HG03097 (cell line): ENCODE results near the gene CHST11.

ENCODE experiments used
- ATAC-seq: cut with Tn5 transposase; IDR thresholded peaks from one replicate; pipeline ENCODE4 v1.9.1; 2021; ENCODE audit not compliant: unreplicated experiment, low FRiP score

The CHST11 gene

GRCh38 chr12:104456417-104456949 is at the start of gene CHST11:
TSS of gene CHST11 (plus strand) at chr12:104456948.
- peak; percentile 54 for ATAC-seq

DNA sequence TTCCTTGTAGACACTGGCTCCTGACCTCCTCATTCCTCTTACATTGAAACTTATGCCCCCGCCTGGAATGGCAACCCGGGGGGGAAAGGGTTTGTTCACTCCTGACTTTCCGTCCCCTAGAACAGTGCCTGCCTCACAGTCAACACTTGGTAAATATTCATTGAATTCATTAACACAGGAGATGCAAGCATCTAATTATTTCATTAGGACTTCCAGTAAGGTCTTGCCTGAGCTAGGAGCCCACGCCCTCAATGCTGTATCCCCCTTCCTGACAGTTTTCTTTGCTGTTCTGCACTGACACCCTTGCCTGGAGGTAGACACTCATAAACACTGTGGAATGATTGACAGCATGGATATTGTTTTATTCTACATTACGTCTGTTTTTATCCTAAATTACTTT is 49.3 kb upstream of the CHST11 start:
- ATAC-seq: no peak

GRCh38 chr12:104407922-104408321 is 48.8 kb upstream of the CHST11 start:
- no peak for ATAC-seq

- ATAC-seq: no peak
Observed at GRCh38 chr12:104410326-104410725, 46.4 kb upstream of the CHST11 start.

DNA sequence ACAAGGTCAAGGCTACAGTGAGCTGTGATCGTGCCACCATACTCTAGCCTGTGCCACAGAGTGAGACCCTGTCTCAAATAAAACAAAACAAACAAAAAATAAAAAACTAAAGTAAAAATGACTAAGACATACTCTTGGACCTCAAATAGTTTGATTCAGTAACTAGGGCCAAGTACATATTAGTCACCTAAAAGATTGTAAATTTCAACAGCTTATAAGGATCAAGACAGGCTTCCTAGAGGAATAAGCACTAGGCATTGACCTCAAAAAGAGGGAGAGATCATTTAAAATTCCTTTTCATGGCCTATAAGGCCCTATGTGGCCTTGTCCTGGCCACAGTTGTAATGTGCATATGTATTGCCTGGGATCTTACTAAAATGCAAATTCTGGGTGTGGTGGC is 46.0 kb upstream of the CHST11 start:
- ATAC-seq: no peak

DNA sequence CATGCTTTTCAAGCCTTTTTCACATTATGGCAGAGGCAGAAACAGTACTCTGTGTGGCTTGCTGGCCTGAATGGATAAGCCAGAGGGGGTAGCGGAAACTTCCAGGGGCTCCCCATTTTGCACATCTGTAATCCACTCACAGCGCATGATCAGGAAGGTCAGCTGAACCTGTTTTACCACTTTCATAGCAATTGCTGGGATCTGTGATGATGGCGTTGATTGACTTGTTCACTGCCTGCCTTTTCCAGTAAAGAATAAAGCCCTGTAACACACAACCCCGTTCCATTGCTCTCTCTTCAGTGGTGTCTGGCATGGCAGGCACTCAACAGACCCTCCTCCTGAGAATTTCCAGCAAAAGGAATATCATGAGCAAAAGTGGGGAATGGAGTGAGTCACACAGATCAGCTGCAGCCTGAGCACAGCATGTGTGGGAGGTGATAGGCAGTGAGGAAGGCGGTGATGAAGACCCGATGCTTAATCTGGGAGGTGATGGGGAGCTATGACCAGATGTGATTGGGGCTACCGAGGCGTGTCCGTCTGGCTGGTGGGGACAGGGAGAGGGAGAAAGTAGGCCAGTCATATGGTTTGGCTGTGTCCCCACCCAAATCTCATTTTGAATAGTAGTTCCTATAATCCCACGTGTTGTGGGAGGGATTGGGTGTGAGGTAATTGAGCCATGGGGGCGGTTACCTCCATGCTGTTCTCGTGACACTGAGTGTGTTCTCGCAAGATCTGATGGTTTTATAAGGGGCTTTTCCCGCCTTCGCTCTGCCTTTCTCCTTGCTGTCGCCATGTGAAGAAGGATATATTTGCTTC is 44.7 kb upstream of the CHST11 start:
- ATAC-seq: no peak

GRCh38 chr12:104412681-104413080 is 44.1 kb upstream of the CHST11 start:
- ATAC-seq: no peak

- ATAC-seq: no peak
Observed at GRCh38 chr12:104413330-104413729, 43.4 kb upstream of the CHST11 start.

DNA sequence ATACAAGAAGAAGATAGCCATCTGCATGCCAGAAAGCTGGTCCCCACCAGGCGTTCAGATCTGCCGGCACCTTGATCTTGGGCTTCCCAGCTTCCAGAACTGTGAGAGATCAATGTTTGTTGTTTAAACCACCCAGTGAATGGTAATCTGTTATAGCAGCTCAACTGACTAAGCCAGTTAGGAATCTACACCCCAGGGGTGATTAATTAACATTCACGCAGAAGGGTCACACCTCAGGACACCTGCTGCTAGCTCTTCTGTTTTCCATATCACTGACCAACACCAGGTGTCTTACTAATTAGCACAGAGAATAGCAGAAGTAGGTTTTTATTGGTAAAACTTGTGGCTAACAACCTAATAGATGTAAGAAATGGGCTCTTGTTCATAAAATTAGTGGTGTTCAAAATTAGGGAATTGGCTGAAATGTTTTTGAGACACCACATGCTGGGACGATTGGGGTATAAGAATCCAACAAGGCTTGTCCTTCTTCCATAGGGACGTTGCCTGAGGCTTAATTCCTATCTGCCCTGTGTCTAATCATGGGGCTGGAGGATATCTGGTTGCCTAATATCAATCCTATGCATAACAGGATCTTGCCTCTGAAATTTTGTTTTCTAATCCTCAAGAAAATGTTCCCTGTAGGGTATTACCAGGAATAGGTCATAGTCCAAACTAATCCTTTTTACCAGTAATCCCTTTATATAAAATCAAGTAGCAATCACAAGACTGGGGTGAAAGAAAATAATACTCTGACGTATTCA is 42.0 kb upstream of the CHST11 start:
- ATAC-seq: no peak

DNA sequence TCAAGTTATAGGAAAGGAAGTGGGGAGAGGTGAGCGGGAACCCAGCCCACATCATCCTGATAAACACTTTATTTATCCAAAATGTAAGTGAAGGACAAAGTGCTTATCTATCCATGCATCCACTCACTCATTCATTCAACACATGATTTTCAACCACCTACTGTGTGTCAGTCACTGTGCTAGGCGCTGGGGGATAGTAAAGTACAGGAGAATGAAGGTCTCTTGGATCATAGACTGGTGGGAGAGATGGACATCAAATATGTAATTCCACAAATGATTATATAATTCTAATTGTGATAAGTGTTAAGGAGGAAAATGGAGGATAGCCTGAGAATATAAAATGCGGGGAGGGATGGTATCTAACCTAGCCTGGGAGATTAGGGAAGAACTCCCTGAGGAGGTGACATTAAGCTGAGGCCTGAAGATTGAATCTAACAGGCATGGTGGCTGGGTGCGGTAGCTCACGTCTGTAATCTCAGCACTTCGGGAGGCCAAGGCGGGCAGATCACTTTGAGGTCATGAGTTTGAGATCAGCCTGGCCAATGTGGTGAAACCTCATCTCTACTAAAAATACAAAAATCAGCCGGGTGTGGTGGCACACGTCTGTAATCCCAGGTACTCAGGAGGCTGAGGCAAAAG is 41.3 kb upstream of the CHST11 start:
- no peak for ATAC-seq

DNA sequence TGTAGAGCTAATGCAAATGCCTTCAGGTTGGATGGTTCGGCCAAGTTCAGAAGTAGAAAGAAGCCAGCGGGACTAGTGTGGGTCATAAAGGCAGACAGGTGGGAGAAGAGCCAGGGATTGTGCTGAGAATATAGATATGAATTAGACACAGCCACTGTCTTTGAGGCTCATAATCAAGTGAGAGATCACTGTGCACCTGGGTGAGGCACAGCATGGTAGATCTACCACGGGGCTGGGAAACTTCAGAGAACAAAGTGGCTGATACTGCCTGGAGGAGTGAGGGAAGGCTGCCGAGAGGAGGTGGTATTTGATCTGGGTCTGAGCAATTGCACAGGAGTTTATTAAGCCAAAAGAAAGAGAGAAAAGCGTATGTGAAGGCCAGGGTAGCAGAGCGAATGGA is 40.6 kb upstream of the CHST11 start:
- ATAC-seq: no peak

DNA sequence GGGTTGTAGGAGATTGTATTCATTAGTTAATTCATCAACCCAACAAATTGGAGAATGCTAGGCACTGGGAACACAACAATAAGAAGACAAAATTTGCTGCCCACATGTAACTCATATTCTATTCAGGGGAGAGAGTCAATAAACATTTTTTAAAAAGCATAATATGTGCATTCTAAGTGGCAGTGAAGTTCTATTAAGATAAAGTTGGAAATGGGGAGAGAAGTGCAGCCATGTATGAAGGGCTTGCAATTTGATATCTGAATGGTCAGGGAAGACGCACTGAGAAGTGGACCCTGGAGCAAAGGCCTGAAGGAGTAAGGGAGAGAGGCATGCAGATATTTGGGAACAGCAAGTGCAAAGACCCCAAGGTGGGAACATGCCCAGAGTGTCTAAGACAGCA is 40.2 kb upstream of the CHST11 start:
- no peak for ATAC-seq

DNA sequence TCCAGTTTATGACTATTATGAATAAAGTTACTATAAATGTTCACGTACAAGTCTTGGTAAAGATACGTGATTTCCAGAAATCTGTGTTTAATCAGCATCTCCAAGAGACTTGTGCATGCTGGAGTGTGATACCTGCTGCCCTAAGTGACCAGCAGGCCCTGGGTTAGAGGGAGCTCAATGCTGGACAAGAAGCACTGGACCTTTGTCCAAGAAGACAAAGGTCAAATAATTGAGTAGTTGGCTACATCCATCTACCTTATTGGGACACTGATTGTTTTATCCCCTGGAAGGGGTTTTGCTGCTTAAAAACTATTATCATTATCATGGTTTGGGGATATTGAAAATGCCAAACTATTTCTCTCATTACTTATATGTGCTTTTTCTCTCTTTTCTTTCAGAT is 37.0 kb upstream of the CHST11 start:
- ATAC-seq: no peak

- no peak for ATAC-seq
Observed at GRCh38 chr12:104420868-104421267, 35.9 kb upstream of the CHST11 start.

- ATAC-seq: no peak
Observed at GRCh38 chr12:104421343-104421742, 35.4 kb upstream of the CHST11 start.

GRCh38 chr12:104422441-104422840 is 34.3 kb upstream of the CHST11 start:
- ATAC-seq: no peak

- ATAC-seq: no peak
Observed at GRCh38 chr12:104423273-104423672, 33.5 kb upstream of the CHST11 start.

DNA sequence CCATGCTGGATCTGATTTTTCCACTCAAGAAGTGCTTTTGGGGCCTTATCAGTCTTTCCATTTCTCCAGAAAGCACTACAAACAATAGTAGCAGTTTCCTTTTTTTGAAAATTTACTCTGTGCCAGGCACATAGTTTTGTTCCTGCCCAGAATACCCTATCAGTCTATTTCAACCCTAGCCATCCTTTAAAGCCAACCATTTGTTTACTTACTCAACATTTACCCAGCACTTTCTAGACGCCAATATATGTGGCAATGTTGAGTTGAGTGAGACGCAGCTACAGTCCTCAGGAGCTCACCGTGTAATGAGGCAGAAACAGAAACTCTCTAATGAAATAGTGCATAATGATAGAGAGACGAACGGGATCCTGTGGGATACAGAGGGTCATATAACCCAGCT is 32.9 kb upstream of the CHST11 start:
- ATAC-seq: no peak

DNA sequence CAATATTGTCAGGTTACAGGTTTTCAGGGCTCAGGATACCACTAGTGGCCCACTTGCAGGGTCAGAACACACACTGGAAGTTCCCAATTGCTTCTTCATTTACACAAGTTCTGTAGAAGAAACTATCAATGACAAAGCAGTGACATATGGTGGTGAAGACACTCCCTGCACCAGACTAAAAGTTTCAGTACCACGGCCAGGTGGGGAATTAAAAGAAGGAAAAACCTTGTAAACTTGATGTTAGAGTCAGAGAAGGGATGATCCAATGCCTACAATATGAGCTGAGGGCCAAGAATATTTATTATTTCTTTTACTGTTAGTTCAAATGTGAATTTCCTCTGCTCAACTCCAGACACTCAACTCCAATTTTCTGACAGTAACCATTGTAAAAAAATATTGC is 31.8 kb upstream of the CHST11 start:
- no peak for ATAC-seq

GRCh38 chr12:104425614-104426013 is 31.1 kb upstream of the CHST11 start:
- no peak for ATAC-seq

DNA sequence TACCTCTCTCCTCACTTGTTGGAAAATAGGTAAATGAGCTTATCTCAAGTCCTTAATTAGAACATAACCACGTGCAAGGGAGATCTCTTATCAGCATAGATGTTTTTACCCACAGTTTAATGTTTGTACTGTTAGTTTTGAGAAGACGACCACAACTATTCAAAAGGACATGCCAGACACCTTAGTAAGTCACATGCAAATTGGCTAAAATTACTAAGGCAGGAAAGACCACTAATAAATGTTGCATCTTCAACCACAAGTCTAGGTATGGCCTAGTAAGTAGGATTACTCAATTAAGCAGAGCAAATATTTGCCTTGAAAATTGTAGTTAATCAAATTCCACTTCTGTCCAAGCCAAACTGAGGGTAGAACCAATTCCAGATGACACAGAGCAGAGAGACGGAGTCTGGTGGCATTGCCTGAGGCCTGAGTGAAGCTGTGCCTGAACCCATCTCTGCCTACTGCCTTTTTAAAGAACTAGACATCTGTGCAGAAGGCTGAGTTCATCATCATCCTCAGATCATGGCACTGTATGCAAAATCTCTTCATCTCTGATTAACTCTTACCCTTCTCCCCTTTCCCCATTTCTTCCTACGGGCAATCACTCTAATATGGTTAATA is 29.7 kb upstream of the CHST11 start:
- no peak for ATAC-seq
